ENCODE measurements around the gene HSD17B14.

DNA sequence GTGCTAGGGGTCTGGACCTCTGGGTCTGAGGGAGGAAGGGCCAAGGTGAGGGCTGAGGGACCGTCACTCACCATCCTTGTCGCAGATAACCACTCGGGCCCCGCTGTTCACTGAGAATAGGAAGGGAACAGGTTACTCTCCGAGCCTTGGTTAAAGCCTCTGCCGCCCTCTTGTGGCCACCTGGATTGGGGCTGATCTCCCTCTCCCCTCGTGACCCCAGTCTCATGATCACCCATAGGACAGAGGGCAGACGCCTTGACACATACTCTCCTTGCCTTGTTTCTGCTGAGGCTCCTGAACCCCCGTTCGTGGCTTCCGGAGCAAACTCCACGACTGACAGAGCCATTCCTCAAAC lies 580 bp downstream of the HSD17B14 start:
- no peak for TF ChIP-seq POLR2A (IDR thresholded peaks at IDR 0.05; ENCODE audit: low read depth, low read length)
- no peak for TF ChIP-seq POLR2AphosphoS5 (IDR thresholded peaks at IDR 0.05; ENCODE audit: low read depth, low read length)

All from GM12892 (cell line).